Right lobe of liver (tissue), 4 donors: ENCODE measurements around the gene VAV2.

Source experiments
- POLR2A ChIP-seq: fragments of 450-650 bp; IDR thresholded peaks from one replicate; pipeline ENCODE4 v1.6.1; 2017; ENCODE audit warnings: antibody characterized with exemption, mild to moderate bottlenecking
- TF ChIP-seq, protein P1 (sequence below), 4 donors: fragments of 200-600 bp in 3 of 4; fragments of 450-650 bp in 1 of 4; IDR thresholded peaks; one replicate each; pipeline versions ENCODE4 v1.5.1 to v1.8.0; 2016 to 2022; ENCODE audit warnings: antibody characterized with exemption in 4 of 4, mild to moderate bottlenecking in 2 of 4
- donor health status: DM: no; HTN: no; CAD: no.
- donor health status: DM: no; HTN: no; CAD: no.
- donor health status: DM: no; HTN: yes; CAD: no.

DNA sequence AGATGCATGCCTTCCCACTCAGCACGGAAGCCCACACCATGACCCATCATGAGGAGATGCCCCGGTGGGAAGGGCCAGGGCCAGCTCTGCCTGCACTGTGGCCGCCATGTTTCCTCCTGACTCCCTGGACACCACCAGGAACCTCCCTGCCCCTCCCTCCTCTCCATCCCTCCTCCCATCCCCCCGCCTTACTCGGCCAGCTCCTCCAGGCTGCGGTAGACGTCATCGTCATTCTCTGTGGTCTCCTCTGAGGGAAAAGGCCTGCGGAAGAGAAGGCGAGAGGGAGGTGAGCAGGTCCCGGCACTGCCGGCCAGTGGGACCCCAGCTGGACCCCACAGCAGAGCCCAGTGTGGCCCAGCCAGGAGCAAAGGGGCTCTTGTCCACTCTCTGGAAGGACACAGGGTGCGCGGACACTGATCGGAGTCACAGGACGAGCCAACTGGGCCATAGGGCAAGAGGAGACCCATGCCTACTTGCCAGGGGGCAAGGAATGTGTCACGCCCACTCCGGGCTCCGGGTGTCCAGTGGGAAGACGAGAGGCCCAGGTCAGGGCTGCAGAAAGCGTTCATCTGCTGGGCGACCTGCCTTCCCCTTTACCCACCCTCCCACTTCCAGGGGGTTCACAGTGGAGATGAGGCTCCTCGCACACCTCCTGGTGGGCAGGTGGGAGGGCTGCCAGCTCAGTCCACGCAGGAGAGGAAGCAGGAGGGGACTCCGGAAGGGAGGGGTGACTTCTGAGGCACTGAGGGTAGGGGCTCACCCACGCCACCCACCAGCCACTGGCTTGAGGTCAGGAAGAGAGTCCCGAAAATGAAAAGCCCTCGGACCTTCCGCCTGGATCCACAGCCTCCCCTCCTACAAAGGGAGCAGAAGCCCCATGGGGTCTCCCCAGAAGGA, 157.8 kb downstream of the VAV2 start:
- TF ChIP-seq, protein P1, sequence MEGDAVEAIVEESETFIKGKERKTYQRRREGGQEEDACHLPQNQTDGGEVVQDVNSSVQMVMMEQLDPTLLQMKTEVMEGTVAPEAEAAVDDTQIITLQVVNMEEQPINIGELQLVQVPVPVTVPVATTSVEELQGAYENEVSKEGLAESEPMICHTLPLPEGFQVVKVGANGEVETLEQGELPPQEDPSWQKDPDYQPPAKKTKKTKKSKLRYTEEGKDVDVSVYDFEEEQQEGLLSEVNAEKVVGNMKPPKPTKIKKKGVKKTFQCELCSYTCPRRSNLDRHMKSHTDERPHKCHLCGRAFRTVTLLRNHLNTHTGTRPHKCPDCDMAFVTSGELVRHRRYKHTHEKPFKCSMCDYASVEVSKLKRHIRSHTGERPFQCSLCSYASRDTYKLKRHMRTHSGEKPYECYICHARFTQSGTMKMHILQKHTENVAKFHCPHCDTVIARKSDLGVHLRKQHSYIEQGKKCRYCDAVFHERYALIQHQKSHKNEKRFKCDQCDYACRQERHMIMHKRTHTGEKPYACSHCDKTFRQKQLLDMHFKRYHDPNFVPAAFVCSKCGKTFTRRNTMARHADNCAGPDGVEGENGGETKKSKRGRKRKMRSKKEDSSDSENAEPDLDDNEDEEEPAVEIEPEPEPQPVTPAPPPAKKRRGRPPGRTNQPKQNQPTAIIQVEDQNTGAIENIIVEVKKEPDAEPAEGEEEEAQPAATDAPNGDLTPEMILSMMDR (IDR thresholded peaks at IDR 0.05): no peak
- TF ChIP-seq POLR2A: no peak
